Measurements from ENCODE around the gene ZBTB38.

DNA sequence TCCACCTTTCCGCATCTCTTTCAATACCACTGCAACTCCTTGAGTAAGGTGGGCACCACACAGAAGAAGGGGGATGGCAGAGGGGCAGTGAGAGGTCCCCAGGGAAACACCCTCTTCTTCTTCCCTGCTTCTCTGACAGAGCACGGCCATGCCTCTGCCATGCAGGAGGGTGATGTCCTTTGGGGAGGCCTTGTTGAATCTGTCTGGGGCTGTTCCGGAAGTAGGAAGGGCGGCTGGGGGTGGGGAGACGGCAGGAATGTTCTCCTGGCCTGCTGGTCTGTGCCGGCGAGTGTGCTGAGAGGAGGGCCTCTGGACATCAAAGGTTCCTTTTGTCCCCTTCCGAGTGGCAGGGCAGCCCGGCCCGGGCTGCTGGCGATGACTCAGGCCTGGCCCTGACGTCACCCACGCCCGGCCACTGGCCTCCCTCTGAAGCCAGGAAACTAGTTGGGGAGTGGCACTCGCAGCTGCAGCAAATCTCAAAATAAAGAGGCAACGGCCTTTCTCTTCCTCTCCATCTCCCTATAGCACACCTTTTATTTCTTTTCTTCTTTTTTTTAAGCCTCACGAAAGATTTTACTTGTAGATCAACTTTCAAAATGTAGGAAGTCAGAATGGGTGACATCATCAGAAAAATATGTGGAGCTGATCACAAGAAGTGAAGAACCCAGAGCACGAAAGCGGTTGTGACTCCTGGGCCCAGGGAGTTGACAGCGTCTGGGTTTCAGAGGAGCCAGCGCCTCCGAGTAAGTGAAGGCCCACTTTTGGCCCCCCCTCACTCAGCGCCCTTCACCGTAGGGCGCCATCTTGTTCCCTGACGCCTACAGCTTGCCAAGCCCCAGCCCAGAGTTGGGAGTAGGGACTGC, at the start of gene ZBTB38:
- TF ChIP-seq EZH2 (IDR thresholded peaks at IDR 0.05; ENCODE audit: low read length, missing control alignments) = no peak
- TF ChIP-seq, protein P1, sequence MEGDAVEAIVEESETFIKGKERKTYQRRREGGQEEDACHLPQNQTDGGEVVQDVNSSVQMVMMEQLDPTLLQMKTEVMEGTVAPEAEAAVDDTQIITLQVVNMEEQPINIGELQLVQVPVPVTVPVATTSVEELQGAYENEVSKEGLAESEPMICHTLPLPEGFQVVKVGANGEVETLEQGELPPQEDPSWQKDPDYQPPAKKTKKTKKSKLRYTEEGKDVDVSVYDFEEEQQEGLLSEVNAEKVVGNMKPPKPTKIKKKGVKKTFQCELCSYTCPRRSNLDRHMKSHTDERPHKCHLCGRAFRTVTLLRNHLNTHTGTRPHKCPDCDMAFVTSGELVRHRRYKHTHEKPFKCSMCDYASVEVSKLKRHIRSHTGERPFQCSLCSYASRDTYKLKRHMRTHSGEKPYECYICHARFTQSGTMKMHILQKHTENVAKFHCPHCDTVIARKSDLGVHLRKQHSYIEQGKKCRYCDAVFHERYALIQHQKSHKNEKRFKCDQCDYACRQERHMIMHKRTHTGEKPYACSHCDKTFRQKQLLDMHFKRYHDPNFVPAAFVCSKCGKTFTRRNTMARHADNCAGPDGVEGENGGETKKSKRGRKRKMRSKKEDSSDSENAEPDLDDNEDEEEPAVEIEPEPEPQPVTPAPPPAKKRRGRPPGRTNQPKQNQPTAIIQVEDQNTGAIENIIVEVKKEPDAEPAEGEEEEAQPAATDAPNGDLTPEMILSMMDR (conservative IDR thresholded peaks at IDR 0.05 in 1 of 2, IDR thresholded peaks at IDR 0.05 in 1 of 2; ENCODE audit: low read depth in 1 of 2, low read length in 2 of 2) = no peak
